GM15510 (cell line): Measurements from ENCODE around the gene ASAP2.

Experiments
- POLR2A ChIP-seq: IDR thresholded peaks from 3 replicates; pipeline ENCODE4 v1.6.1; 2011; ENCODE audit warnings: borderline replicate concordance; ENCODE audit not compliant: insufficient read length; ENCODE audit errors: extremely low read depth

ASAP2 gene

GRCh38 chr2:9307535-9307934, 100.9 kb downstream of the ASAP2 start:
- TF ChIP-seq POLR2A: no peak

GRCh38 chr2:9308186-9308955, 101.8 kb downstream of the ASAP2 start:
- no peak for TF ChIP-seq POLR2A

GRCh38 chr2:9309147-9309546, 102.5 kb downstream of the ASAP2 start:
- no peak for TF ChIP-seq POLR2A

- TF ChIP-seq POLR2A: no peak
Measured at GRCh38 chr2:9310377-9310776, 103.8 kb downstream of the ASAP2 start.

GRCh38 chr2:9310798-9311197, 104.2 kb downstream of the ASAP2 start:
- TF ChIP-seq POLR2A: no peak

- TF ChIP-seq POLR2A: no peak
Measured at GRCh38 chr2:9311488-9311887, 104.9 kb downstream of the ASAP2 start.

- no peak for TF ChIP-seq POLR2A
Measured at GRCh38 chr2:9312591-9312990, 106.0 kb downstream of the ASAP2 start.

- no peak for TF ChIP-seq POLR2A
Measured at GRCh38 chr2:9313443-9313842, 106.8 kb downstream of the ASAP2 start.

- no peak for TF ChIP-seq POLR2A
Measured at GRCh38 chr2:9315280-9315847, 108.8 kb downstream of the ASAP2 start.

GRCh38 chr2:9317559-9317958, 110.9 kb downstream of the ASAP2 start:
- no peak for TF ChIP-seq POLR2A

- TF ChIP-seq POLR2A: no peak
Measured at GRCh38 chr2:9318461-9319337, 112.1 kb downstream of the ASAP2 start.

GRCh38 chr2:9319338-9319715, 112.7 kb downstream of the ASAP2 start:
- no peak for TF ChIP-seq POLR2A

GRCh38 chr2:9322576-9322975, 116.0 kb downstream of the ASAP2 start:
- TF ChIP-seq POLR2A: no peak

GRCh38 chr2:9325428-9325827, 118.8 kb downstream of the ASAP2 start:
- TF ChIP-seq POLR2A: no peak

- TF ChIP-seq POLR2A: no peak
Measured at GRCh38 chr2:9326975-9327374, 120.4 kb downstream of the ASAP2 start.
